Left forelimb (tissue), 1 donor: ENCODE measurements around the gene SERINC5.
"Not testable (repeated sequence)": the region's sequence is repeated elsewhere in the genome, so short reads cannot be mapped to it uniquely, and the experiment has no call there.

Experiments
- DNase-seq: peaks from one replicate; pipeline ENCODE4 v3.0.0-alpha.2; 2018; ENCODE audit warnings: low spot score

The SERINC5 gene

GRCh38 chr5:80227979-80228596 is 27.8 kb downstream of the SERINC5 start:
- no peak for DNase-seq

- no peak for DNase-seq
Measured at GRCh38 chr5:80225934-80226326, 29.9 kb downstream of the SERINC5 start.

DNA sequence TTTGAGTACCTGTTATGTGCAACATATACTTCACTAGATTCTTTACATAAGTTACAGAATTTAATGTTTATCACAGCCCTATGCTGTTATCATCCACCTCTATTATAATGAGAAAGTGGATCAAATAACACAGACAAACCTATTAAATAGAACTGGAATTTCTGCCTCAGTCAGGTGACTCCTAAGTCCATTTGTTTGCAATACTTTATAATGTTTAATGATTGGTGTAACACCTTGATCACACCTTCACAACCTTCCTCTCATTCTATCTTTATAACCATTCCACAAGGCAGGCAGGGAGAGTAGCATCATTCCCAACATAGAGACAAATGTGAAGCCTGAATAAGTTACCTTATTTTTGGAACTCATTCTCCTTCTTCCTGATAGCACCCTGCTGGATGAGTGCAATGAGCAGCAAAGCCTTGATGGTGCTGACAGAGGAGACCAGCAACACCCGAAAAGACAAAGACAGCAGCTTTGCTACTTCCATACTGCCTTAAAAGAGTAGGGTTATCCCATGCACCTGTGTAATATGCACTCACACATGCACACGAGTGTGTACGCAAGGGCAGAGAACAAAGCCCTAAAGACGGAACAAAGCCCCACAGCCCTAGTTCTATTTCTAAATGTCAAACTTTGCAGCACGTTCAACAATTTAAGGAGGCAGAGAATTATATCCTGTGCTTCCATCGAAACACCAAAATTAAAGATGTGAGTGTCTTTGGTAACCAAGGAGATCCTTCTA is 30.5 kb downstream of the SERINC5 start:
- no peak for DNase-seq

DNA sequence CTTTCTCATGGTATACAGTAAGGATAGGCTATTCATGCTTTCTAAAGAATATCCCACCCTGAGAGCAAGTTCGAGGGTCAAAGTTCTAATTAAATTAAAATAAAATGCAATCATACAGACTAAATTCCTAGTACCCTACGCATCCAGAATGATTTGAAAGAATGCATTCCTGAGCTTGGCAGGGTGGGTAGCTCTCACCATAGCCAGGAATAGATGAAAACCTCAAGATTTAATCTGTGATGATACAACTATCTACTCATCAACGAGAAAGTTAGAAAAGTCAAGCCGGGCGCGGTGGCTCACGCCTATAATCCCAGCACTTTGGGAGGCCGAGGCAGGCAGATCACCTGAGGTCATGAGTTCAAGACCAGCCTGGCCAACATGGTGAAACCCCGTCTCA is 32.3 kb downstream of the SERINC5 start:
- no peak for DNase-seq

GRCh38 chr5:80220245-80220897 is 35.5 kb downstream of the SERINC5 start:
- DNase-seq: no peak

DNA sequence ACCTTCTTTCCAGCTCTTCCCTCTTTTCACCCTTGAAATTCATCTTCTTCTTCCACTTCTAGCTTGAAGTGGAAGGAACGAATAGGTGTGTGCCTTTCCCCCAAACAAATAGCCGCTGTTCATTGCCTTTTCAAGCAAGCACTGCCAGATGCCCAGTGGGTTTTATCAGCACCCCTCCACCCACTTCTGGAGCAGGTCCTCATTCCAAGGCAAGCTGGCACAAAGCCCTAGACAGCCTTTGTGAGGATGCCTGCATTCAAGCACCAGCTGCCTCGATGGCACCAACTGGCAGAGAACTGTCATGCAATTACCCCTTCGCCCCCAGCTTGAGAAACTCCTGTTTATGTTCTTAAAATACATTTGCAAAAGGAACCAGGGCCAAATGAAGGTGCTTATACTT is 36.5 kb downstream of the SERINC5 start:
- DNase-seq: no peak

GRCh38 chr5:80217667-80218066 is 38.2 kb downstream of the SERINC5 start:
- no peak for DNase-seq

DNA sequence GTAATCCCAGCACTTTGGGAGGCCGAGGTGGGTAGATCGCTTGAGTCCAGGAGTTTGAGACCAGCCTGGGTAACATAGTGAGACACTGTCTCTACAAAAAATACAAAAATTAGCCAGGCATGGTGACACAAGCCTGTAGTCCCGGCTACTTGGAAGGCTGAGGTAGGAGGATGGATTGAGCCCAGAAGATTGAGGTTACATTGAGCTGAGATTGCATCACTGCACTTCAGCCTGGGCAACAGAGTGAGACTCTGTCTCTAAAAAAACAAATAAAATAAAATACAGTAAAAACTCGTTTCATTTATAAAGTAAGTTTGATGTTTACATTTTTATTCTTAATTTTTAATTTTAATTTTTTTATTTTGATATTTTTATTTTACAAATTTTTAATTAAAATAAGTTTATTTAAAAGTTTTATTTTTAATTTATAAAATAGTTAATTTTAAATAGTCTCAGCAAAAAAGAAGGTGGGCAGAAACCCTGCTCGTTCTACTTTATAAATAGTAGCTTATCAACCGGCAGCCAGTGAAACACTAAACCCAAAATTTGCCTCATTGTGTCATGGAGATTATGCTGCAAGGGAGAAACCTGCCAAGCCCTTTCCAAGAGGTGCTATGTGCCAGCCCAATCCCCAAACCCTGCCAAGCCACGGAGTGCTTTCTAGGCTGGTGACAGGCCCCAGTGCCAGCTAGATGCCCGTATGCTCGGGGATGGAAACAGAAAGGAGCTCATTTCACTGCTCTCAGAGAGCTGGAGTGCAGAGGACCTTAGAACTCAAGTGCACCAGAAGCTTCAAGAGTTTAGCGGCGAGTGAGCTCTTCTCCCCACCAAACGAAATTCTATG is 38.9 kb downstream of the SERINC5 start:
- no peak for DNase-seq

GRCh38 chr5:80216096-80216495 is 39.8 kb downstream of the SERINC5 start:
- no peak for DNase-seq

DNA sequence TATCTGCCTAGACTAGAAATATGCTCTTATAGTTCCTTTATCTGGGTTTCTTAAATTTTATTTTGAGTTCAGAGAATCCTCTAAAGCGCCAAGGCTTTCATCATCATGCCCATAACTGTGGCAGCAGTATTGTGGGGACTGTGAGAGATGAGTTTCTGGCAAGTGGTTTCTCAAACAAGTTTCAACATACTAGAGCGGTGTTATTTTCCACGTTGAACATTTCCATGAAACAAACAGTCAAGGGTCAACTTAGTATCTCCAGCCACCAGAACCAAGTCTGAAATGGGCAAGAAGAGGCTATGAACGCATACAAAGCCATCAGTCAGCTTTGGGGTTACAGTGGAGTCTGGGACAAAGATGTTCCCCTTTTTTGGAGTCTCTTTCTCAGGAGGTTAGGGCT is 40.3 kb downstream of the SERINC5 start:
- no peak for DNase-seq

DNA sequence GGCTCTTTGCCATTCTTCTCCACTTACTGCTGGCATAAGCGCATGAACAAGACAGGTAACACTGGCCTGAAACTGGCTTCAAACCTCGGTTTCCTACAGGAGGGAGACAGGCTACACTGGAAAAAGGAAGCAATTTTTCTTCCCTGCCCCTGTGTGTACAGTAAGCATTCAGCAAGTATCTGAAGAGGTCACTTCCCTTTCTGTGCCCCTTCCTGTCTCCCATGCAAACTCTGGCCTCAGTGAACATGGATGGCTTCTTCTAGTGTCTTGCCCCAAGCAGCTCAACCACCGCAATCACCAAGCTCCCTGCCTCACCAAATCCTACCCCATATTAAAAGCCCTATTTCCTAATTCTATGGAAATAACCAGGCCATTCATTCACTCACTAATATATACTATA is 42.4 kb downstream of the SERINC5 start:
- no peak for DNase-seq

- no peak for DNase-seq
Measured at GRCh38 chr5:80212171-80212667, 43.6 kb downstream of the SERINC5 start.

GRCh38 chr5:80211327-80211726 is 44.5 kb downstream of the SERINC5 start:
- DNase-seq: no peak

DNA sequence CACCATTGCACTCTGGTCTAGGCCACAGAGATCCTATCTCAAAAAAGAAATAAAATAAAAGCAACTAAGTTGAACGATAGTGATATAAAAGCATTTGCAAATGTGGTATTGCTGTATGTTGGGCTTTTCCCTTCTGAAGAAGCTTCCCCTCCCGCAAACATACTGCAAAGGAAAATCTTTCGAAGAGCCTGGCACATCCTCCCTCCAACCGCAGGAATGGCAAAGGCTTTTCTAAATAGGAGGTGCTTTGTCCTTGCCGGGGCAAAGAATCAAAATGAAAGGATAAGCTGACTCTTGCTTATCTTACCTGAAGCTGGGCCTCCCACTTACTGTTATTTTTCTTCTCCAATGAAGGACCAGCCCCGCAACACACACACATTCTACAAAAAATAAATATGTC is 45.8 kb downstream of the SERINC5 start:
- no peak for DNase-seq

DNA sequence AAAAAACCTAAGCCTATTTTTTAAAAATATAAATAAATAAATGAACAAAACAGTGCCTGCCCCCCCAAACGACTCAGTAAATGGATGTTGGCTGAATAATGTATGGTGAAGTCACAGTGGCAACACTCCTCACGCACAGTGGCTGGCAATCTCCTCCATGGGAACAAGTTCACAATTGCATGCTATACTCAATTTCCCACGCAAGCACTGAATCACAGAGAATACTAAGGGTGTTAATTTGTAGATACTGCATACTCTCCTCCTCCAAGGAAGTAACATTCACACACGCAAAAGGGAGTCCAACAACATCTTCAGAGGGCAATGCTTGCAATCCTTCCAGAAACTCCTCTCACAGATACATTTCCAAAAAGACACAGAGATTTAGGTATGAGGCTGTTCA is 47.5 kb downstream of the SERINC5 start:
- DNase-seq: no peak

GRCh38 chr5:80207832-80208231 is 48.0 kb downstream of the SERINC5 start:
- DNase-seq: no peak

DNA sequence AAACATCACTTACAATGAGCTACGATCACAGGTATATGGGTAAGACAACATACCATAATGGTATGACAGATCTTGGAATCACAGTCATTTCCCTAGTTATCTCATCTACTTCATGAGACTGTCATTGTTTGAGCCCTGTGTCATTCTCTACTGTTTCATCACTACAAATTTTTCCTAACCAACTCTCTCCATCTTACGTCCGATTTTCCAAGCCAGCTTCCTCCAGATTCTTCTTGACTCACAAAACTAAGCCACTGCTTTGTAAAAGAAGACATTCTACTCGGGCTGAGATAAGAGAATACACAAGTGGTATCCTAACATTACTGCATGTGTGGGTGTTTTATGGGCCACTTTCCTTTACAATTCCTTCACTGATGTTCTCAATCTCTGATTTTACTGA is 49.6 kb downstream of the SERINC5 start:
- no peak for DNase-seq

GRCh38 chr5:80205846-80206245 is 50.0 kb downstream of the SERINC5 start:
- DNase-seq: no peak

DNA sequence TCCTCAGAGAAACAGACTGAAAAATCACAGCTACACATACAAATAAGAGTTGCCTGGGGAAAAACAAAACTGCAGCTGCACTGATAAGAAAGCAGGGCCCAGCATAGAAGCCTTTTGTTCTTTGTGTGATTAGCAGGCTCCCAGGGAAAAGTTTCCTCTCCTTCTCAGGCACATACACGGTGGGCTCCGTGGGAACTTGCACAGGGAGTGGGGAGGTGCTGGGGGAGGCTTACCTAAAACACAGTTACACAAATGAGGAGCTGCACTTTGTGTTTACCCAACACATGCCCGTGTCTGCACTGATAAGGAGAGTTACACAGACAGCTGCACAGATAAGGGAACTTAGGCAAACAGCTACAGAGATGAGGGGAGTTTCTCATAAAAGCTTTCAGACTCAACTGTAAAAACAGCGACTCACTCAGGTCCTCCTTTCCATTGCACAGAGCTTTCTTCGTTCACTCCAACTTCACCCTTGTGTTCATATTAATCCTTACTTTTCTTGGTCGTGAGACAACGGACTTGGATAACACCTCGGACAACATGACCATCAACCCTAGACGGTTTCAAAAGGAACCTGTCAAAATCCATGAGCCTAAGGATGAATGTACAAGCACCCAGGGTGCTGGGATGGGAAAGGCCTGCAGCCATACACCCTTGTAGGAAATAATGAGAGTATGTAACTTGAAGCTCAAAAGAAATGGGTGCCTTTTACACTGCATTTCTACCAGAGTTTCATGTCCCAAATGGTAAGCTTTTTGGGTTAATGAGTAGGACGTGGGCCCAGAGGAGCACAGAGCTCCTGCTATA is 50.8 kb downstream of the SERINC5 start:
- DNase-seq: no peak

DNA sequence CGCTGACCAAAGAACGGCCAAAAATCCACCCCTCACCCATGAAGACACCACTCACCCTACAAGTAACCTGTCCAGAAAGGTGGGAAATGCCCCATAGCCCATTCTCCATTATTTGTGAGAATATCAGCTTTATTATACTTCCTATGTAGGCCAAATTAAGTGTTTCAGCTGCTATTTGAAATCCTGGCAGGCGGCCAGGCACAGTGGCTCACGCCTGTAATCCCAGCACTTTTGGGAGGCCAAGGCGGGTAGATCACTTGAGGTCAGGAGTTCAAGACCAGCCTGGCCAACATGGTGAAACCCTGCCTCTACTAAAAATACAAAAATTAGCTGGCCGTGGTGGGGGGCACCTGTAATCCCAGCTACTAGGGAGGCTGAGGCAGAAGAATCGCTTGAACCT is 54.1 kb downstream of the SERINC5 start:
- not testable (repeated sequence) for DNase-seq

GRCh38 chr5:80198920-80199319 is 56.9 kb downstream of the SERINC5 start:
- no peak for DNase-seq
